Nephron progenitor cell (in vitro differentiated cells): ENCODE results near the gene ST7.
"Not testable (repeated sequence)": the region's sequence is repeated elsewhere in the genome, so short reads cannot be mapped to it uniquely, and the experiment has no call there.

ENCODE experiments used
- DNase-seq: peaks from one replicate; pipeline ENCODE4 v3.0.0; 2021
- H3K27ac Mint-ChIP-seq: 2 replicates; pipeline ENCODE4 v1.8.0; 2021; ENCODE audit warnings: mild to moderate bottlenecking, moderate library complexity, mixed read lengths
- H3K27me3 Mint-ChIP-seq: 2 replicates; pipeline ENCODE4 v1.8.0; 2021; ENCODE audit warnings: mild to moderate bottlenecking, low read depth, mixed read lengths; ENCODE audit not compliant: poor library complexity
- H3K36me3 Mint-ChIP-seq: 2 replicates; pipeline ENCODE4 v1.8.0; 2021; ENCODE audit warnings: low read depth, mixed read lengths
- H3K4me1 Mint-ChIP-seq: 2 replicates; pipeline ENCODE4 v1.8.0; 2021; ENCODE audit warnings: mixed read lengths
- H3K4me3 Mint-ChIP-seq: 2 replicates; pipeline ENCODE4 v1.8.0; 2021; ENCODE audit warnings: mild to moderate bottlenecking, moderate library complexity, mixed read lengths
- H3K9me3 Mint-ChIP-seq: 2 replicates; pipeline ENCODE4 v1.8.0; 2021; ENCODE audit warnings: mild to moderate bottlenecking, moderate library complexity, mixed read lengths
- TF ChIP-seq, protein P1 (sequence below): fragments of 200-600 bp; sonication (generic); IDR thresholded peaks from 2 replicates; pipeline ENCODE4 v1.5.0; 2021; ENCODE audit warnings: antibody characterized with exemption

ST7 gene

DNA sequence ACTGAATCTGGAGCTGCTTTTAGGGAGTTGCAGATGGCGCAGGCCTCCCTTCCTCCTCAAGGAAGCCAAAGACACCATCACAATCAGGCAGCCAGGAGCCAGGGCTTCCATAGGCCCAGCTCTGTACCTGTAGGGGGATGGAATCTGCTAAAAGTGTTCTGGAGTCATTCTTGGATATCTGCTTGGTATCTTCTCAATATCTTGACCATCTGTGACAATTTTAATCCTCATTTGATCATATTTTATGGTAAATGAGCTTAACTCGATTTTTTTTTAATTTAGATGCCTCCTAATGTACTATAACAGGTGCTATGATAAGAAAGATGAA is 3.1 kb downstream of the ST7 start:
- H3K4me3 Mint-ChIP-seq: no peak overlapping the region

DNA sequence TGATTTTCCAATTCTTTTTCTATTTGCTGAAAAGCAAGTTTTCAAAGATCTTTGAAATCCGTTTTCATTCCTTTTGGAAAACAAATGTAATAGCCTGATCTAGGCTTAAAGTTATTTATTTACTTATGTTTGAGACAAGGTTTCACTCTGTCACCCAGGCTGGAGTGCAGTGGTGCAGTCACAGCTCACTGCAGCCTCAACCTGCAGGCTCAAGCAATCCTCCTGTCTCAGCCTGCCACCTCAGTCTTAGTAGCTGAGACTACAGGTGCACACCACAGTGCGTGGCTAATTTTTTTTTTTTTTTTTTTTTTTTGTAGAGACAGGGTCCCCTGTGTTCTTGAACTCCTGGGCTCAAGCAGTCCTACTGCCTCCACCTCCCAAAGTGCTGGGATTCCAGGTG is 4.6 kb downstream of the ST7 start:
- peaks cover 34% of the 10 kb centered on the region for H3K4me1 Mint-ChIP-seq
- H3K27me3 Mint-ChIP-seq: peaks cover 2% of the 10 kb centered on the region
- no peak overlapping the region for H3K27ac Mint-ChIP-seq
- TF ChIP-seq, protein P1, sequence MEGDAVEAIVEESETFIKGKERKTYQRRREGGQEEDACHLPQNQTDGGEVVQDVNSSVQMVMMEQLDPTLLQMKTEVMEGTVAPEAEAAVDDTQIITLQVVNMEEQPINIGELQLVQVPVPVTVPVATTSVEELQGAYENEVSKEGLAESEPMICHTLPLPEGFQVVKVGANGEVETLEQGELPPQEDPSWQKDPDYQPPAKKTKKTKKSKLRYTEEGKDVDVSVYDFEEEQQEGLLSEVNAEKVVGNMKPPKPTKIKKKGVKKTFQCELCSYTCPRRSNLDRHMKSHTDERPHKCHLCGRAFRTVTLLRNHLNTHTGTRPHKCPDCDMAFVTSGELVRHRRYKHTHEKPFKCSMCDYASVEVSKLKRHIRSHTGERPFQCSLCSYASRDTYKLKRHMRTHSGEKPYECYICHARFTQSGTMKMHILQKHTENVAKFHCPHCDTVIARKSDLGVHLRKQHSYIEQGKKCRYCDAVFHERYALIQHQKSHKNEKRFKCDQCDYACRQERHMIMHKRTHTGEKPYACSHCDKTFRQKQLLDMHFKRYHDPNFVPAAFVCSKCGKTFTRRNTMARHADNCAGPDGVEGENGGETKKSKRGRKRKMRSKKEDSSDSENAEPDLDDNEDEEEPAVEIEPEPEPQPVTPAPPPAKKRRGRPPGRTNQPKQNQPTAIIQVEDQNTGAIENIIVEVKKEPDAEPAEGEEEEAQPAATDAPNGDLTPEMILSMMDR: no peak
- DNase-seq: no peak
- peaks cover 20% of the 10 kb centered on the region for H3K36me3 Mint-ChIP-seq
- H3K9me3 Mint-ChIP-seq: peaks cover 8% of the 10 kb centered on the region
- no peak overlapping the region for H3K4me3 Mint-ChIP-seq

More for the DNA sequence above, 3.1 kb downstream of the ST7 start:
- no peak for DNase-seq
- peaks cover 1% of the 10 kb centered on the region for H3K27me3 Mint-ChIP-seq
- TF ChIP-seq, protein P1: no peak
- H3K9me3 Mint-ChIP-seq: peaks cover 7% of the 10 kb centered on the region
- no peak overlapping the region for H3K27ac Mint-ChIP-seq
- peaks cover 14% of the 10 kb centered on the region for H3K36me3 Mint-ChIP-seq
- H3K4me1 Mint-ChIP-seq: peaks cover 46% of the 10 kb centered on the region

DNA sequence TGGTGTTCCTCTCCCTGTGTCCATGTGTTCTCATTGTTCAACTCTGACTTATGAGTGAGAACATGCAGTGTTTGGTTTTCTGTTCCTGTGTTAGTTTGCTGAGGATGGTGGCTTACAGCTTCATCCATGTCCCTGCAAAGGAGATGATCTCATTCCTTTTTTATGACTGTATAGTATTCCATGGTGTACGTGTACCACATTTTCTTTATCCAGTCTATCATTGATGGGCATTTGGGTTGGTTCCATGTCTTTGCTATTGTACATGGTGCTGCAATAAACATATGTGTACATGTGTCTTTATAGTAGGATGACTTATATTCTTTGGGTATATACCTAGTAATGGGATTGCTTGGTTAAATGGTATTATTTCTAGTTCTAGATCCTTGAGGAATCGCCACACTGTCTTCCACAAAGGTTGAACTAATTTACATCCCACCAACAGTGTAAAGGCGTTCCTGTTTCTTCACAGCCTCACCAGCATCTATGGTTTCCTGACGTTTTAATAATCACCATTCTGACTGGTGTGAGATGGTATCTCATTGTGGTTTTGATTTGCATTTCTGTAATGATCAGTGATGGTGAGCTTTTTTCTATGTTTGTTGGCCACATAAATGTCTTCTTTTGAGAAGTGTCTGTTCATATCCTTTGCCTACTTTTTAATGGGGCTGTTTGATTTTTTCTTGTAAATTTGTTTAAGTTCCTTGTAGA is 8.8 kb downstream of the ST7 start:
- peaks cover 16% of the 10 kb centered on the region for H3K36me3 Mint-ChIP-seq
- not testable (repeated sequence) for H3K9me3 Mint-ChIP-seq, H3K27me3 Mint-ChIP-seq, H3K27ac Mint-ChIP-seq, H3K4me1 Mint-ChIP-seq, DNase-seq, H3K4me3 Mint-ChIP-seq

DNA sequence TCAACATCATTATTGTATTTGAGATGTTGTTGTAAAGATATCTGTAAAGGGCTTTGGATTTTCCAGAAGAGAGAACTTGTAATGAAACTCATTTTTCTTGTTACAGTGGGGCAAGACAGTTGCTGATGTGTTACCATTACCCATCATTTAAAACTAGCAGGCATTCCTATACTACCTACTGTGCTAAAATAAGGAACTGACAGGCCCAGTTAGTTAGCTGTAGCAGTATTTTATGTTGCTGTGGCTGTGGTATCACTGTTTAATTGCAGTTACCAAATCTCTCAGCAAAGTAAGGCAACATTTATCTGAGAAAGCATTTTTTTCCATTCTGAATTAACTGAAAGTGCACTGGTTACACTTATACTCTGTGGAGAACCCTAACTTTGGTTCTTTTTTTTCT is 9.9 kb downstream of the ST7 start:
- Mint-ChIP-seq H3K9me3 (peaks cover 8% of the 10 kb centered on the region), H3K4me1 (peaks cover 8% of the 10 kb centered on the region), H3K36me3 (peaks cover 16% of the 10 kb centered on the region), H3K27ac (no peak overlapping the region), H3K4me3 (no peak overlapping the region), H3K27me3 (peaks cover 2% of the 10 kb centered on the region)
- TF ChIP-seq, protein P1: no peak
- DNase-seq: no peak

DNA sequence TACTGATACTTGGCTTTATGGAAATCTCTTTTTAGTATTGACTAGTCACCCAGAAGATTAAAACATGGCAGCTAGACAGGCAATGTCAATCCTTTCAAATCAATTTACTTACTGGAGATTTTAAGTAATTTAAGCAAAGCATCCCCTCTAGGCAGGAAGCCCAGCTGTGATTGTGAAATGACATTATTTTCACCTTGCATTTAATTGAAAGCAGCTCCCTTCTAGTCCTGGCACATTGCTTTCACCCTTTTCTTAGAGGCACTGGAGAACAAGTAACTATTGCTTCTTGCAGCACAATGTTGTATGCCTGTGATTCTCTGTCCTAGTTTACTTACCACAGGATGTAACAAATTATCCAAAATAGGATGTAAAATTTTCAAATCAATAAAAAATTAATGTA is 13.3 kb downstream of the ST7 start:
- DNase-seq: no peak
- H3K9me3 Mint-ChIP-seq: no peaks in the 10 kb centered on the region
- H3K36me3 Mint-ChIP-seq: peaks cover 5% of the 10 kb centered on the region
- no peak overlapping the region for H3K27ac Mint-ChIP-seq
- TF ChIP-seq, protein P1: no peak
- H3K4me3 Mint-ChIP-seq: no peak overlapping the region
- H3K4me1 Mint-ChIP-seq: peaks cover 27% of the 10 kb centered on the region
- H3K27me3 Mint-ChIP-seq: no peaks in the 10 kb centered on the region

DNA sequence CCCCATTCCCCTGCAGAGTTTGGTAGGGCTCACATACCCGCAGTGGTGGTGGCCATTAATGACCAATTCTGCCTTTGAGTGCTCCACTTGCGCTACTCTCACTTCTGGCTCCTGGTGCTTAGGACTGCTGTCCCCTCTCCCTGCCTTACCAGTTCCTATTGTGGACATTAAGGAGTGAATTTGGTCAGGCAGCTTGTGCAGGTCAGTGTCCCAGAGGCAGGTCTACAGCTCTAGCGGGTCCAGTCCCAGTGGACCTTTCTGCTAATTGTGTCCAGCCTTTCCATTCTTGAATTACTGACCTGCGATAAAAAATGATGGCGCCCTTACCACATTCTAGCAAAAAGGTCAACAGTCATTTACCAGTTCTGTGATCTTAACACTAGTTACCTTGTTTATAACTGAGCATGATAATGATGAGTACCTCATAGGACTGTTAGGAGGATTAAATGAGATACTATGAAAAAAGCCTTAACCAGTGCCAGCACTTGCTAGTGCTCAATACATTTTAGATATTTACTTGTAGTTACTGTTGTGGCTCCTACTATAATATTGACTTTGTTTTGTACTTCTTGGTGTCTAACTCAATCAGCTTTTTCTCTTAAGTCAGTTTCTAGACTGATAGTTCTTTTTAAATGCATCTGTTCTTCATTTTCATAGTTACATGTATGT is 14.1 kb downstream of the ST7 start:
- H3K27me3 Mint-ChIP-seq: no peaks in the 10 kb centered on the region
- TF ChIP-seq, protein P1: no peak
- no peak overlapping the region for H3K4me3 Mint-ChIP-seq
- no peaks in the 10 kb centered on the region for H3K36me3 Mint-ChIP-seq
- no peaks in the 10 kb centered on the region for H3K9me3 Mint-ChIP-seq
- H3K27ac Mint-ChIP-seq: no peak overlapping the region
- H3K4me1 Mint-ChIP-seq: peaks cover 35% of the 10 kb centered on the region
- no peak for DNase-seq
